Measurements from ENCODE around the gene THOC1. TPM values are rescaled to one million over a fixed set of nuclear protein-coding genes. Genes with fewer than 3 reads are reported as not detected.

THOC1 gene
- total RNA-seq, 1 experiment from 2014 or later = 74.5 TPM

- Histone ChIP-seq H4K8ac (replicated peaks; ENCODE audit: insufficient read length, low read depth, low read length) (no peak overlapping the region), H2BK20ac (ENCODE audit: low read depth, low read length, poor library complexity, severe bottlenecking) (no peak overlapping the region), H3K9ac (ENCODE audit: extremely low read depth, insufficient read length, low read length) (no peak overlapping the region), H2BK12ac (ENCODE audit: insufficient read length, low read depth, low read length) (no peak overlapping the region), H4K20me1 (ENCODE audit: control insufficient read depth, insufficient read depth, insufficient read length) (no peaks in the 10 kb centered on the region), H3K4ac (ENCODE audit: low read depth, low read length) (no peak overlapping the region), H3K56ac (ENCODE audit: insufficient read length, low read depth, low read length) (no peak overlapping the region), H3K27ac (ENCODE audit: insufficient read length, low read depth, low read length) (no peak overlapping the region), H3K79me2 (ENCODE audit: insufficient read depth, low read length) (no peaks in the 10 kb centered on the region), H3K4me2 (ENCODE audit: insufficient read depth, insufficient read length, low read length) (no peak overlapping the region), H2BK15ac (ENCODE audit: low read depth, low read length) (no peak overlapping the region), H3K23ac (ENCODE audit: insufficient read length, low read depth, low read length) (no peak overlapping the region), H3K79me1 (ENCODE audit: insufficient read depth, low read depth, low read length, poor library complexity, severe bottlenecking) (no peaks in the 10 kb centered on the region), H3T11ph (ENCODE audit: low read length) (no peak overlapping the region), H4K91ac (ENCODE audit: insufficient read length, low read depth, low read length) (no peak overlapping the region), H3K23me2 (ENCODE audit: insufficient read length, low read depth, low read length, poor library complexity, severe bottlenecking) (no peaks in the 10 kb centered on the region), H3K27me3 (ENCODE audit: insufficient read depth, low read length) (no peaks in the 10 kb centered on the region), H3K9me3 (ENCODE audit: control insufficient read depth, low read depth, low read length) (no peaks in the 10 kb centered on the region), H3K4me1 (ENCODE audit: insufficient read depth, low read length) (no peaks in the 10 kb centered on the region), H2BK5ac (ENCODE audit: insufficient read length, low read length) (no peak overlapping the region), H3K18ac (ENCODE audit: insufficient read length, low read depth, low read length) (no peak overlapping the region), H3K14ac (ENCODE audit: insufficient read depth, low read length) (no peak overlapping the region), H2BK120ac (ENCODE audit: low read depth, low read length, poor library complexity, severe bottlenecking) (no peak overlapping the region), H4K5ac (ENCODE audit: insufficient read length, low read depth, low read length) (no peak overlapping the region), H2AK5ac (ENCODE audit: insufficient read length, low read length) (no peak overlapping the region), H2AFZ (ENCODE audit: low read length) (no peak overlapping the region)
- H3K4me3 Mint-ChIP-seq = no peak overlapping the region
- no peak for TF ChIP-seq CTCF (conservative IDR thresholded peaks at IDR 0.05)
- DNase-seq = no peak
- H3K9me3 Mint-ChIP-seq = no peaks in the 10 kb centered on the region; a peak in 1 of 5 replicates
- no peak overlapping the region for H3K27ac Mint-ChIP-seq
- peaks cover 4 to 8% of the 10 kb centered on the region in 2 experiments for H3K4me1 Mint-ChIP-seq
- peaks cover 5% of the 10 kb centered on the region for H3K27me3 Mint-ChIP-seq (ENCODE audit: low read depth)
- H3K36me3 Mint-ChIP-seq (ENCODE audit: insufficient read depth in 1 of 3, low read depth in 3 of 3) = no peaks in the 10 kb centered on the region; a peak in 1 of 7 replicates
Measured at GRCh38 chr18:313931-314330, 46.1 kb upstream of the THOC1 start.

Data from H9 (cell line).